H1 (cell line): ENCODE measurements around the gene EBF3. TPM values are rescaled to one million over a fixed set of nuclear protein-coding genes. Genes with fewer than 3 reads are reported as not detected.

Experiments used
- CTCF ChIA-PET: fragments of 300-600 bp; sonication (Branson Sonifier 250); formaldehyde crosslinking; loops from one replicate; lab custom pipeline; 2021; ENCODE audit not compliant: partially characterized antibody; lab: Charles Lee
- POLR2A ChIA-PET: fragments of 300-600 bp; sonication (Branson Sonifier 250); formaldehyde crosslinking; loops from one replicate; lab custom pipeline; 2021; ENCODE audit warnings: inconsistent platforms; ENCODE audit not compliant: partially characterized antibody; lab: Charles Lee
- DNase-seq, 2 experiments: peaks; one replicate each; pipeline versions ENCODE4 v3.0.0 to v3.0.0-alpha.2; 2010 to 2022; ENCODE audit warnings: low spot score in 2 of 2, low read depth in 1 of 2, mixed read lengths in 1 of 2
- FAIRE-seq: peaks from 2 replicates; lab custom pipeline; 2011; peaks lifted over from hg19 to GRCh38; lab: Jason Lieb, UNC
- H2AFZ ChIP-seq: 2 replicates; pipeline ENCODE4 v1.8.1; 2012; ENCODE audit warnings: low read length, inconsistent platforms
- H2AK5ac ChIP-seq: 2 replicates; pipeline ENCODE4 v1.6.1; 2013; ENCODE audit warnings: low read depth, low read length
- H2BK120ac ChIP-seq: replicated peaks from 2 replicates; pipeline ENCODE3; 2013; ENCODE audit warnings: low read depth, low read length, inconsistent platforms
- H2BK12ac ChIP-seq: 2 replicates; pipeline ENCODE4 v1.6.1; 2013; ENCODE audit warnings: low read depth, low read length
- H2BK15ac ChIP-seq: 2 replicates; pipeline ENCODE4 v1.6.1; 2013; ENCODE audit warnings: low read length
- H2BK20ac ChIP-seq: 2 replicates; pipeline ENCODE4 v1.6.1; 2013; ENCODE audit warnings: low read length
- H2BK5ac ChIP-seq: 2 replicates; pipeline ENCODE4 v1.6.1; 2013; ENCODE audit warnings: low read depth, low read length
- H3K14ac ChIP-seq: 2 replicates; pipeline ENCODE4 v1.6.1; 2013; ENCODE audit warnings: inconsistent platforms; ENCODE audit not compliant: insufficient read length
- H3K18ac ChIP-seq: 2 replicates; pipeline ENCODE4 v1.6.1; 2013; ENCODE audit warnings: low read length; ENCODE audit errors: extremely low read depth
- H3K23ac ChIP-seq: 2 replicates; pipeline ENCODE4 v1.6.1; 2013; ENCODE audit warnings: inconsistent platforms; ENCODE audit not compliant: insufficient read length
- H3K23me2 ChIP-seq: 2 replicates; pipeline ENCODE4 v1.6.1; 2013; ENCODE audit warnings: low read depth, low read length
- H3K27ac ChIP-seq: 2 replicates; pipeline ENCODE4 v1.6.1; 2011; ENCODE audit warnings: low read depth, low read length, inconsistent platforms
- H3K27me3 ChIP-seq, 4 experiments: replicated peaks in 1 of 4; 1 replicate in 1 of 4; 2 replicates in 3 of 4; pipeline versions ENCODE4 v1.6.1 to v1.8.1; 2011 to 2013; ENCODE audit warnings: low read length in 3 of 4, mild to moderate bottlenecking in 3 of 4, inconsistent platforms in 2 of 4, mixed read lengths in 2 of 4, moderate library complexity in 1 of 4; ENCODE audit not compliant: control insufficient read depth in 3 of 4, insufficient read depth in 3 of 4; ENCODE audit errors: extremely low read depth in 1 of 4
- H3K36me3 ChIP-seq, 4 experiments: 2 replicates each; pipeline versions ENCODE4 v1.6.1 to v1.8.1; 2011 to 2013; ENCODE audit warnings: mild to moderate bottlenecking in 4 of 4, low read length in 3 of 4, moderate library complexity in 2 of 4, control low read depth in 1 of 4, inconsistent platforms in 1 of 4; ENCODE audit not compliant: insufficient read depth in 4 of 4, control insufficient read depth in 2 of 4
- H3K4ac ChIP-seq: replicated peaks from 2 replicates; pipeline ENCODE3; 2013; ENCODE audit warnings: low read length, low read depth, mixed read lengths, inconsistent platforms; ENCODE audit not compliant: insufficient read length
- H3K4me1 ChIP-seq, 4 experiments: replicated peaks in 1 of 4; 1 replicate in 1 of 4; 2 replicates in 3 of 4; pipeline versions ENCODE4 v1.6.1 to v1.8.1; 2011 to 2013; ENCODE audit warnings: low read length in 3 of 4, inconsistent platforms in 2 of 4, mixed read lengths in 1 of 4; ENCODE audit not compliant: insufficient read depth in 4 of 4, control insufficient read depth in 3 of 4
- H3K4me2 ChIP-seq, 2 experiments: 2 replicates each; pipeline versions ENCODE4 v1.6.1 to v1.8.1; 2011 to 2013; ENCODE audit warnings: low read depth in 2 of 2, low read length in 2 of 2, control low read depth in 1 of 2, inconsistent platforms in 1 of 2, mild to moderate bottlenecking in 1 of 2; ENCODE audit not compliant: insufficient read depth in 1 of 2
- H3K4me3 ChIP-seq, 4 experiments: fragments of 200-600, 300-600 bp in 1 of 4; sonication (generic), shearing (Covaris generic), sonication (Bioruptor Twin) in 1 of 4; 2 replicates each; pipeline versions ENCODE4 v1.5.1 to v1.8.1; 2011 to 2016; ENCODE audit warnings: low read length in 4 of 4, low read depth in 3 of 4, control low read depth in 2 of 4, inconsistent platforms in 2 of 4, mild to moderate bottlenecking in 2 of 4, mixed read lengths in 1 of 4, moderate library complexity in 1 of 4; ENCODE audit not compliant: insufficient read depth in 2 of 4; ENCODE audit errors: extremely low read depth in 1 of 4
- H3K56ac ChIP-seq: replicated peaks from 2 replicates; pipeline ENCODE3; 2013; ENCODE audit warnings: low read depth, mild to moderate bottlenecking, mixed read lengths, low read length, inconsistent platforms; ENCODE audit not compliant: insufficient read length
- H3K79me1 ChIP-seq: 2 replicates; pipeline ENCODE4 v1.6.1; 2013; ENCODE audit warnings: low read depth, low read length, control low read depth
- H3K79me2 ChIP-seq, 2 experiments: 2 replicates each; pipeline versions ENCODE4 v1.6.1 to v1.8.1; 2012 to 2013; ENCODE audit warnings: low read length in 2 of 2, mild to moderate bottlenecking in 2 of 2, inconsistent platforms in 1 of 2; ENCODE audit not compliant: insufficient read depth in 2 of 2, control insufficient read depth in 1 of 2
- H3K9ac ChIP-seq, 4 experiments: replicated peaks in 1 of 4; 1 replicate in 1 of 4; 2 replicates in 3 of 4; pipeline versions ENCODE4 v1.6.1 to v1.8.1; 2011 to 2013; ENCODE audit warnings: low read depth in 3 of 4, low read length in 3 of 4, control low read depth in 2 of 4, mild to moderate bottlenecking in 2 of 4, moderate library complexity in 2 of 4, inconsistent platforms in 1 of 4; ENCODE audit errors: extremely low read depth in 1 of 4
- H3K9me3 ChIP-seq, 2 experiments: 2 replicates each; pipeline versions ENCODE4 v1.6.1 to v1.8.1; 2012 to 2013; ENCODE audit warnings: mild to moderate bottlenecking in 2 of 2, moderate library complexity in 2 of 2, control low read depth in 1 of 2, inconsistent platforms in 1 of 2, low read depth in 1 of 2, low read length in 1 of 2, mixed read lengths in 1 of 2; ENCODE audit not compliant: insufficient read depth in 2 of 2
- H4K20me1 ChIP-seq, 2 experiments: replicated peaks in 1 of 2; 2 replicates each; pipeline versions ENCODE3 to v1.8.1; 2011 to 2013; ENCODE audit warnings: inconsistent platforms in 2 of 2, low read length in 2 of 2, mild to moderate bottlenecking in 1 of 2; ENCODE audit not compliant: insufficient read depth in 2 of 2, control insufficient read depth in 1 of 2
- H4K5ac ChIP-seq: 2 replicates; pipeline ENCODE4 v1.6.1; 2013; ENCODE audit warnings: low read length, low read depth, mixed read lengths, inconsistent platforms; ENCODE audit not compliant: insufficient read length
- H4K8ac ChIP-seq: 2 replicates; pipeline ENCODE4 v1.8.0; 2013; ENCODE audit warnings: mild to moderate bottlenecking, moderate library complexity, low read length, inconsistent platforms; ENCODE audit not compliant: insufficient read depth; ENCODE audit errors: extremely low read depth
- H4K91ac ChIP-seq: replicated peaks from 2 replicates; pipeline ENCODE3; 2013; ENCODE audit warnings: low read length, mixed read lengths, inconsistent platforms; ENCODE audit not compliant: insufficient read length
- ASH2L ChIP-seq: fragments of 200-600, 300-600 bp; sonication (generic); IDR thresholded peaks from one replicate; pipeline ENCODE4 v1.7.1; 2017; ENCODE audit warnings: low read length
- NANOG ChIP-seq: IDR thresholded peaks from 2 replicates; pipeline ENCODE4 v1.6.1; 2011; ENCODE audit warnings: low read length, low read depth, mild to moderate bottlenecking, inconsistent platforms; ENCODE audit not compliant: insufficient read depth, poor library complexity, severe bottlenecking
- SIN3A ChIP-seq, 2 experiments: IDR thresholded peaks in 1 of 2; conservative IDR thresholded peaks in 1 of 2; 2 replicates each; pipeline ENCODE4 v1.6.1; 2011 to 2012; ENCODE audit warnings: low read length in 2 of 2, improper control_type of control experiment in 1 of 2, low read depth in 1 of 2, mild to moderate bottlenecking in 1 of 2
- SP4 ChIP-seq: IDR thresholded peaks from 2 replicates; pipeline ENCODE4 v1.6.1; 2012; ENCODE audit warnings: low read length, inconsistent platforms
- WGBS, 2 experiments: shearing (Covaris generic) in 1 of 2; methylation state at CpG; one replicate each; pipeline versions ENCODE4 v1.1.6 to v1.1.7; 2013 to 2015; ENCODE audit warnings: low lambda C conversion rate in 2 of 2, mixed read lengths in 2 of 2, inconsistent platforms in 1 of 2, low coverage in 1 of 2, missing lambda C conversion rate in 1 of 2; ENCODE audit not compliant: insufficient replicate concordance in 2 of 2, insufficient coverage in 1 of 2, insufficient read length in 1 of 2; ENCODE audit errors: extremely low coverage in 1 of 2, missing lambda C conversion rate in 1 of 2; 5-methylcytosine and 5-hydroxymethylcytosine counted together
- polyA plus RNA-seq, 7 experiments: library from polyadenylated mRNA; depleted of rRNA in 3 of 7; stranded (reverse) in 5 of 7; unstranded in 2 of 7; fragments of >200 nt in 5 of 7; fragments of 200-250 nt in 2 of 7; gene quantifications; 1 replicate in 5 of 7; 2 replicates in 1 of 7; 4 replicates in 1 of 7; pipeline versions ENCODE4 v1.2.1 to v1.2.3, GENCODE V29; 2011 to 2013; ENCODE audit warnings: missing spikeins in 2 of 7, mixed read lengths in 2 of 7
- total RNA-seq: library from RNA; stranded (reverse); fragmentation: NEBNext Ultra II Directional; extraction: Animal tissue kit (Norgen Biotek cat#: 25700); gene quantifications from 2 replicates; pipeline ENCODE4 v1.2.1, GENCODE V29; 2021
- TF ChIP-seq, protein P1 (sequence below): IDR thresholded peaks from 2 replicates; pipeline ENCODE4 v1.6.1; 2012; ENCODE audit warnings: inconsistent platforms

EBF3 gene
- total and polyA plus RNA-seq, 2 of the 8 experiments (the other 6 are each of a cell fraction or from before 2014, with no cell fraction given) = 0.08 to 0.26 TPM

DNA sequence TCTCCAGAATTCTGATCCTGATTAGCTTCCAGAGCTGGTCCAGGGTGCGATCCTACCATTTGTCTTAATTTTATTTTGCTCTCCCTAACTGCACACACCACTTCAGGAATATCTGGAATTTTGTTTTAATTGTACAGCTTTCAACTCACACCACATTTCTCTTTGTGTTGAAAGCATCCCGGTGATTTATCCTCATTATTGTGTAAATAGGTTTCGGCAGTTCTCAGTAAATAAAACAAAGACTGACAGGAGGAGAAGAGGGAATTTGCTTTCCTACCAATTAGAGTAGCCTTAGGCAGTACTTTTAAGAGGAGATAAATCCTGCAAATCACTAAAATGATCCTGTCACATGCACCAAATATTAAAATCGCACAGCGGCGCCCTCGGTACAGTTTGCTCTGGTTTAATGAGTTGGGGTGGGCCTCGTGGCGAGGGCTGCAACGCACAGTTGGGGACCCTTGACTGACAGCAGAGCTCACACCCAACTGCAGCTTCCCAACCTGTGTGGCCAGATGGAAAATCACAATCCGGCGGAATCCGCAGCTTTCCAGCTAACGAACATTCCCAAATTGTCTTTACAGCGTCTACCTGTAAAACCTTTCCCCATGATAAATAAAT is 62.6 kb downstream of the EBF3 start:
- Histone ChIP-seq H3K4me1 (peaks cover 9 to 48% (median 19%) of the 10 kb centered on the region in 4 experiments), H2BK12ac (no peak overlapping the region), H3K9me3 (no peaks in the 10 kb centered on the region), H2BK120ac (no peak overlapping the region), H3K23ac (no peak overlapping the region), H2AFZ (no peak overlapping the region), H4K91ac (peak overlapping the region; percentile 15), H3K56ac (no peak overlapping the region), H3K27ac (no peak overlapping the region), H3K18ac (no peak overlapping the region; the same call in 1 of the 2 replicates), H3K36me3 (no peaks in the 10 kb centered on the region), H3K27me3 (peaks cover 0 to 4% (median 1%) of the 10 kb centered on the region in 4 experiments; a peak in 3 of 7 replicates), H4K8ac (no peak overlapping the region), H3K4me2 (peak overlapping the region; percentile 56 to 71), H2BK5ac (0 out of 2 replicates have a peak overlapping the region, but pooled peaks have one; percentile 27), H2BK15ac (no peak overlapping the region), H2AK5ac (no peak overlapping the region), H3K79me2 (no peaks in the 10 kb centered on the region), H3K14ac (no peak overlapping the region), H3K23me2 (peaks cover 2% of the 10 kb centered on the region; the same call in 1 of the 2 replicates), H3K9ac (no peak overlapping the region), H3K4ac (no peak overlapping the region), H2BK20ac (peak overlapping the region; percentile 92; the same call in 1 of the 2 replicates), H4K20me1 (peaks cover 0 to 2% of the 10 kb centered on the region in 2 experiments), H3K79me1 (no peaks in the 10 kb centered on the region), H4K5ac (no peak overlapping the region), H3K4me3 (peak overlapping the region in 3 of 4 experiments; percentile 9 to 24 (median 23); a peak in 3 of 8 replicates)
- CTCF ChIA-PET = interaction anchor here (0.6 to 1.7 kb wide), 7 partner anchors 10 to 70 kb away, joined by 3 to 7 read pairs (median 3); no protein-coding TSS in a partner anchor
- DNase-seq (peak in 1 of 2 experiments; percentile 65), FAIRE-seq (no peak)
- 35% methylated on average over 15 of the region's 15 CpGs; no CpG with 5 or more reads in 1 of the 2 experiments for WGBS, 2 experiments
- TF ChIP-seq SIN3A (conservative IDR thresholded peaks at IDR 0.05 in 1 of 2, IDR thresholded peaks at IDR 0.05 in 1 of 2; ENCODE audit: low read depth in 1 of 2, low read length in 2 of 2) (0 out of 4 replicates have a peak, but pooled peaks of 1 of the 2 experiments have one; percentile 42), ASH2L (peak; percentile 23), SP4 (no peak), NANOG (no peak)
- TF ChIP-seq, protein P1, sequence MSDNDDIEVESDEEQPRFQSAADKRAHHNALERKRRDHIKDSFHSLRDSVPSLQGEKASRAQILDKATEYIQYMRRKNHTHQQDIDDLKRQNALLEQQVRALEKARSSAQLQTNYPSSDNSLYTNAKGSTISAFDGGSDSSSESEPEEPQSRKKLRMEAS = peak; percentile 43; the same call in 1 of the 2 replicates
- POLR2A ChIA-PET = interaction anchor here (0.6 to 1.6 kb wide), 2 partner anchors 13 to 476 kb away, joined by 3 to 6 read pairs; no protein-coding TSS in a partner anchor
